Adrenal gland (tissue), 12 donors: ENCODE measurements around the gene RBKS. TPM values are rescaled to one million over a fixed set of nuclear protein-coding genes. Genes with fewer than 3 reads are reported as not detected.

ENCODE experiments used
- DNase-seq, 7 donors: peaks; one replicate each; pipeline ENCODE4 v3.0.0-alpha.2; 2019 to 2020
- H3K27ac ChIP-seq, 5 donors: fragments of 200-600 bp; sonication (generic) in 4 of 5; 1 replicate in 3 of 5; 2 replicates in 2 of 5; pipeline versions ENCODE4 v1.5.1 to v1.8.0; 2016 to 2020; ENCODE audit warnings: mild to moderate bottlenecking in 1 of 5
- H3K27me3 ChIP-seq: fragments of 200-600 bp; 2 replicates; pipeline ENCODE4 v1.8.0; 2021
- H3K36me3 ChIP-seq, 2 donors: fragments of 200-600 bp; replicated peaks in 1 of 2; 1 replicate in 1 of 2; 2 replicates in 1 of 2; pipeline versions ENCODE4 v1.5.1 to v1.8.0; 2018 to 2022
- H3K4me1 ChIP-seq, 2 donors: fragments of 200-600 bp; replicated peaks in 1 of 2; 1 replicate in 1 of 2; 2 replicates in 1 of 2; pipeline versions ENCODE4 v1.5.1 to v1.8.0; 2018 to 2021
- H3K4me3 ChIP-seq, 4 donors: fragments of 200-600 bp; sonication (generic) in 3 of 4; one replicate each; pipeline ENCODE4 v1.5.1; 2016 to 2018
- H3K9me3 ChIP-seq, 3 donors: fragments of 200-600 bp; sonication (generic) in 1 of 3; replicated peaks in 1 of 3; 1 replicate in 2 of 3; 2 replicates in 1 of 3; pipeline versions ENCODE4 v1.5.1 to v1.8.0; 2016 to 2021
- POLR2A ChIP-seq, 2 donors: fragments of 450-650 bp; IDR thresholded peaks; one replicate each; pipeline ENCODE4 v1.6.1; 2017; ENCODE audit warnings: antibody characterized with exemption in 2 of 2, mild to moderate bottlenecking in 2 of 2, moderate library complexity in 1 of 2
- WGBS, 4 donors: extraction: QIAGEN DNeasy Blood & Tissue Kit in 2 of 4; methylation state at CpG; one replicate each; pipeline versions ENCODE4 v1.1.5 to v1.1.7; 2013 to 2017; 5-methylcytosine and 5-hydroxymethylcytosine counted together
- intact Hi-C, 2 donors: fragments of 100-400 bp; cut with DNase I; formaldehyde crosslinking; loops; one replicate each; pipeline versions ENCODE4 v1.14.1 to v1.15.0; 2022 to 2023
- polyA plus RNA-seq, 3 donors: library from polyadenylated mRNA; stranded (reverse); fragments of 200-250 nt in 2 of 3; fragments of 350-450 nt in 1 of 3; fragmentation: Illumina TruSeq in 1 of 3; extraction: RNeasy Lipid Tissue Mini Kit (QIAGEN cat#74804) in 1 of 3; gene quantifications; one replicate each; pipeline ENCODE4 v1.2.3, GENCODE V29; 2013 to 2014
- total RNA-seq, 9 donors: library from RNA; depleted of rRNA in 4 of 9; stranded (reverse); fragments of >200 nt in 4 of 9; fragments of 120-200 nt in 1 of 9; fragmentation: NEBNext Ultra II Directional in 1 of 9; extraction: Animal tissue kit (Norgen Biotek cat#: 25700) in 1 of 9; gene quantifications; one replicate each; pipeline versions ENCODE4 v1.1.0 to v1.2.4, GENCODE V29; 2013 to 2023
- TF ChIP-seq, protein P1 (sequence below), 6 experiments: fragments of 450-650 bp in 4 of 6; fragments of 200-600 bp in 2 of 6; sonication (generic) in 1 of 6; IDR thresholded peaks; 1 replicate in 5 of 6; 2 replicates in 1 of 6; pipeline versions ENCODE4 v1.5.1 to v1.8.0; 2016 to 2021; ENCODE audit warnings: antibody characterized with exemption in 6 of 6, mild to moderate bottlenecking in 2 of 6, moderate library complexity in 1 of 6
- donor health status: healthy with polysubstance abuse.
- donor health status: Bipolar disorder and iron deficiency.
- donor health status: DM: yes; HTN: yes; CAD: no.
- donor health status: DM: no; HTN: no; CAD: no.
- donor health status: DM: no; HTN: no; CAD: no.
- donor health status: DM: yes; HTN: yes; CAD: no.

RBKS gene
- total and polyA plus RNA-seq, 12 donors = 9.1 to 54.4 (median 20.3) TPM

DNA sequence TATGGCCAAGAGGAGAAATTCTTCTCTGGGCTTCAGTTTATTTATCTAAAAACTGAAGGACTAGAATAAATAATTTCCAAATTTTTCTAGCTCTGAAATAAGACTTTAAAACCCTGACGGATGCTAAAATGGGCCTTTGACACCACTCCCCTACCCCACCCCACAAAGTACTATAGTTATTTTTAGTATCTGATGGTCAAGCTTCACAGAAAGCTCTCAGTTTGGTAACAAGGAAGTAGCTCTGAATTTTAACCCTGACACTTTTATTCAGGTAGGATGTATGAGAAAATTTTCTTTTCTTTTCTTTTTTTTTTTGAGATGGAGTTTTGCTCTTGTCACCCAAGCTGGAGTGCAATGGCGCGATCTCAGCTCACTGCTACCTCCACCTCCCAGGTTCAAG is 2.4 kb downstream of the RBKS start:
- Histone ChIP-seq H3K4me1 (peaks cover 41 to 66% of the 10 kb centered on the region in 2 donors), H3K9me3 (no peaks in the 10 kb centered on the region), H3K36me3 (no peaks in the 10 kb centered on the region), H3K4me3 (no peak overlapping the region), H3K27ac (peak overlapping the region; percentile 33 to 100 (median 98)), H3K27me3 (no peaks in the 10 kb centered on the region)
- no peak for DNase-seq
- intact Hi-C loops = loop anchor here in 1 of 2 donors (10.0 kb wide), 1 partner anchor 113 kb away; the partner anchor contains the start of gene MRPL33
- WGBS, 4 donors = 77 to 85% (median 79%) methylated on average over 3 of the region's 3 CpGs
- TF ChIP-seq POLR2A (IDR thresholded peaks at IDR 0.05) = no peak
- TF ChIP-seq, protein P1, sequence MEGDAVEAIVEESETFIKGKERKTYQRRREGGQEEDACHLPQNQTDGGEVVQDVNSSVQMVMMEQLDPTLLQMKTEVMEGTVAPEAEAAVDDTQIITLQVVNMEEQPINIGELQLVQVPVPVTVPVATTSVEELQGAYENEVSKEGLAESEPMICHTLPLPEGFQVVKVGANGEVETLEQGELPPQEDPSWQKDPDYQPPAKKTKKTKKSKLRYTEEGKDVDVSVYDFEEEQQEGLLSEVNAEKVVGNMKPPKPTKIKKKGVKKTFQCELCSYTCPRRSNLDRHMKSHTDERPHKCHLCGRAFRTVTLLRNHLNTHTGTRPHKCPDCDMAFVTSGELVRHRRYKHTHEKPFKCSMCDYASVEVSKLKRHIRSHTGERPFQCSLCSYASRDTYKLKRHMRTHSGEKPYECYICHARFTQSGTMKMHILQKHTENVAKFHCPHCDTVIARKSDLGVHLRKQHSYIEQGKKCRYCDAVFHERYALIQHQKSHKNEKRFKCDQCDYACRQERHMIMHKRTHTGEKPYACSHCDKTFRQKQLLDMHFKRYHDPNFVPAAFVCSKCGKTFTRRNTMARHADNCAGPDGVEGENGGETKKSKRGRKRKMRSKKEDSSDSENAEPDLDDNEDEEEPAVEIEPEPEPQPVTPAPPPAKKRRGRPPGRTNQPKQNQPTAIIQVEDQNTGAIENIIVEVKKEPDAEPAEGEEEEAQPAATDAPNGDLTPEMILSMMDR (IDR thresholded peaks at IDR 0.05) = no peak

DNA sequence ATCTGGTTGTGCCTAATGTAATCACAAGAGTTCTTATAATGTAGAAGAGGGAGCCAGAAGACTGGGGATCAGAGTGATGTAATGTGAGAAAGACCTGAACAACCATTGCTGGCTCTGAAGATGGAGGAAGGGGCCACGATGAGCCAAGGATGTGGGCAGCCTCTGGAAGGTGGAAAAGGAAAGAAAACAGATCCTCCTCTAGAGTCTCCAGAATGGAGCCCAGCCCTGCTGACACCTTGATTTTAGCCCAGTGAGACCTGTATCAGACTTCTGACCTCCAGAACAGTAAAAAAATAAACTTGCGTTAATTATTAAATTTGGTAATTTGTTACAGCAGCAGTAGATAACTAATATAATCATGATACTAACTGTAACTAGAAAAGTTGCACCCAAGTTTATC is 3.1 kb downstream of the RBKS start:
- TF ChIP-seq POLR2A (IDR thresholded peaks at IDR 0.05) = no peak
- TF ChIP-seq, protein P1 (IDR thresholded peaks at IDR 0.05) = no peak
- WGBS, 4 donors = 33 to 80% (median 60%) methylated on average over 2 of the region's 2 CpGs
- H3K36me3 ChIP-seq = no peaks in the 10 kb centered on the region
- DNase-seq = no peak
- H3K27ac ChIP-seq = peak overlapping the region in 2 of 5 donors; percentile 15 to 35
- no peak overlapping the region for H3K4me3 ChIP-seq
- H3K4me1 ChIP-seq = peaks cover 41 to 61% of the 10 kb centered on the region in 2 donors
- no peaks in the 10 kb centered on the region for H3K27me3 ChIP-seq
- no peaks in the 10 kb centered on the region for H3K9me3 ChIP-seq
- intact Hi-C loops = loop anchor here in 1 of 2 donors (10.0 kb wide), 1 partner anchor 112 kb away; the partner anchor contains the start of gene MRPL33

DNA sequence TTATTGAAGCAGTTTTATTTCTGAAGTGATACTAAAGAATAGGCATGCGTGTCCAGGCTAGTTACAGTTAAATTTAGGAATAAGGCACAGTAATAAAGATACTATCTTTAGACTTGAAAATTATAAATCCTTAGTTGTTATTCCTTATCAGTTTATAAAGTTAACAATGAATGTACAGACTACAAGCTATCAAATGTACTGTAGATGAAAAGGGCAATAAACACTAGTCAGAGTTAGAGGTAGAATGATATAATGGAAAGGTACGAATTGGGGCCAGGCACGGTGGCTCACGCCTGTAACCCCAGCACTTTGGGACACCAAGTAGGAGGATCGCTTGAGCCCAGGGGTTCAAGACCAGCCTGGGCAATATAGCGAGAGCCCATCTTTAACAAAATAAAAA is 3.9 kb downstream of the RBKS start:
- no peaks in the 10 kb centered on the region for H3K36me3 ChIP-seq
- no peak overlapping the region for H3K4me3 ChIP-seq
- 94 to 98% (median 94%) methylated on average over 6 of the region's 6 CpGs for WGBS, 4 donors
- H3K4me1 ChIP-seq = peaks cover 37 to 53% of the 10 kb centered on the region in 2 donors
- no peak for TF ChIP-seq POLR2A (IDR thresholded peaks at IDR 0.05)
- TF ChIP-seq, protein P1 (IDR thresholded peaks at IDR 0.05) = no peak
- peak overlapping the region in 2 of 5 donors; percentile 35 to 38 for H3K27ac ChIP-seq
- no peak for DNase-seq
- no peaks in the 10 kb centered on the region for H3K27me3 ChIP-seq
- H3K9me3 ChIP-seq = no peaks in the 10 kb centered on the region
- intact Hi-C loops = loop anchor here in 1 of 2 donors (10.0 kb wide), 1 partner anchor 112 kb away; the partner anchor contains the start of gene MRPL33

DNA sequence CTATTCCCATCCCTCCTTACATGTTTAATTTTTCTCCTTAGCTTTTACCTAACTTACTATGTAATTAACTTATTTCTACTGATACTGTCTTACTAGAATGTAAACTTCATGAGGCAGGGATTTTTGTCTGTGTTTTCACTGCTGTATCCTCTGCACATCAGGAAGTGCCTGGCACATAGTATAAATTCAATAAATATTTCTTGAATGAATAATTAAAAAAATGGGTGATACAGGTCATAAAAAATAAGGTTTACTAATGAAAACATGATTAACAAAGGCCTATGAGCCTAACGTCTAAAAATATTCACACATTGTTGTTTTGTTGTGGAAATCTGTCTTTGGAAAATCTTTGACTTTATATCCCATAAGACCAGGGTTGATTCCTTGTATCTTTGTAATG is 4.5 kb downstream of the RBKS start:
- Histone ChIP-seq H3K27ac (peak overlapping the region in 2 of 5 donors; percentile 38 to 50), H3K27me3 (no peaks in the 10 kb centered on the region), H3K4me3 (no peak overlapping the region), H3K36me3 (no peaks in the 10 kb centered on the region), H3K4me1 (peaks cover 33 to 50% of the 10 kb centered on the region in 2 donors), H3K9me3 (no peaks in the 10 kb centered on the region)
- 42 to 68% (median 62%) methylated on average over 1 of the region's 1 CpG for WGBS, 4 donors
- TF ChIP-seq, protein P1 (IDR thresholded peaks at IDR 0.05) = no peak
- no peak for TF ChIP-seq POLR2A (IDR thresholded peaks at IDR 0.05)
- DNase-seq = no peak
- intact Hi-C loops = loop anchor here in 1 of 2 donors (10.0 kb wide), 1 partner anchor 111 kb away; the partner anchor contains the start of gene MRPL33
